DND-41 (cell line): ENCODE results near the gene EVC2.

Source experiments
- ATAC-seq: fragments of 200-7000 bp; cut with Tn5 transposase; 3 replicates; pipeline ENCODE4 v1.9.1; 2021; ENCODE audit warnings: low read depth; ENCODE audit not compliant: insufficient read depth
- DNase-seq: peaks from one replicate; pipeline ENCODE4 v3.0.0-alpha.2; 2020
- H2AFZ ChIP-seq: 2 replicates; pipeline ENCODE4 v1.6.0; 2012; ENCODE audit warnings: low read depth, low read length
- H3K27ac ChIP-seq: 2 replicates; pipeline ENCODE4 v1.5.1; 2012; ENCODE audit warnings: low read length, inconsistent platforms
- H3K27me3 ChIP-seq: fragments of 200-600 bp; sonication (generic); 2 replicates; pipeline ENCODE4 v1.6.0; 2012; ENCODE audit warnings: low read length, mild to moderate bottlenecking, inconsistent platforms; ENCODE audit not compliant: insufficient read depth, poor library complexity
- H3K36me3 ChIP-seq: 2 replicates; pipeline ENCODE4 v1.5.1; 2012; ENCODE audit warnings: low read length, inconsistent platforms; ENCODE audit not compliant: insufficient read depth
- H3K4me1 ChIP-seq: 2 replicates; pipeline ENCODE4 v1.5.1; 2012; ENCODE audit warnings: mild to moderate bottlenecking, low read length; ENCODE audit not compliant: insufficient read depth
- H3K4me2 ChIP-seq: 2 replicates; pipeline ENCODE4 v1.6.0; 2012; ENCODE audit warnings: mild to moderate bottlenecking, moderate library complexity, low read length, inconsistent platforms; ENCODE audit not compliant: insufficient read depth
- H3K4me3 ChIP-seq, 2 experiments: fragments of 200-600 bp in 1 of 2; shearing (Covaris generic) in 1 of 2; 2 replicates each; pipeline ENCODE4 v1.5.1; 2012 to 2016; ENCODE audit warnings: inconsistent platforms in 2 of 2, low read length in 2 of 2, mild to moderate bottlenecking in 2 of 2, low read depth in 1 of 2, moderate library complexity in 1 of 2
- H3K79me2 ChIP-seq: 2 replicates; pipeline ENCODE4 v1.6.0; 2012; ENCODE audit warnings: low read length, inconsistent platforms; ENCODE audit not compliant: insufficient read depth
- H3K9ac ChIP-seq: 2 replicates; pipeline ENCODE4 v1.6.0; 2012; ENCODE audit warnings: low read depth, mild to moderate bottlenecking, inconsistent platforms, low read length, moderate library complexity
- H3K9me3 ChIP-seq: 2 replicates; pipeline ENCODE4 v1.5.1; 2012; ENCODE audit warnings: low read length, moderate library complexity, mild to moderate bottlenecking, inconsistent platforms; ENCODE audit not compliant: insufficient read depth, severe bottlenecking
- H4K20me1 ChIP-seq: 2 replicates; pipeline ENCODE4 v1.6.0; 2012; ENCODE audit warnings: low read length; ENCODE audit not compliant: insufficient read depth
- CTCF ChIP-seq: IDR thresholded peaks from 2 replicates; pipeline ENCODE4 v1.5.1; 2012; ENCODE audit warnings: borderline replicate concordance, low read length, moderate library complexity, mild to moderate bottlenecking; ENCODE audit not compliant: poor library complexity, severe bottlenecking; ENCODE audit errors: extremely low read depth
- EZH2 ChIP-seq: IDR thresholded peaks from 3 replicates; pipeline ENCODE4 v1.6.1; 2012; ENCODE audit warnings: borderline replicate concordance, low read depth, mild to moderate bottlenecking, moderate library complexity, low read length, inconsistent platforms; ENCODE audit not compliant: severe bottlenecking

Gene EVC2

DNA sequence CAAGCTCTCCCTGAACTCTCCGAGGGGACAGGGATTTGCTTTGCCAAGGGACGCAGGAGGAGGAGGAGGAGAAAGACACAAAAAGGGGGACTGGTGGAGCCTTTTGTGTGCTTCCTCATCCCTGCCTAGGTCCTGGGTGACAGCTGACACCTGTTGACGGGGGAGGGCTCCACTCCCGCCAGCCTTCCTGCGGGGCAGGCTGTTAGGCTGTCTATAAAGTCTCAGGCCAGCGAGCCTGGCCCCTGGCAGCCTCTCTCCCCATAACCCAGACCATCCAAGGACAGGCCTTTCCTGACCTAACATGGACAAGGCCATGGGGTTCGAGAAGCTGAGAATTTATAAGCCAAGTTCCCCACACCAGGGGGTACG is 832 bp upstream of the EVC2 start:
- Histone ChIP-seq H3K79me2 (no peaks in the 10 kb centered on the region), H4K20me1 (no peaks in the 10 kb centered on the region), H3K4me3 (no peak overlapping the region), H3K9ac (no peak overlapping the region), H3K36me3 (no peaks in the 10 kb centered on the region), H3K4me2 (no peak overlapping the region), H2AFZ (no peak overlapping the region), H3K27me3 (no peaks in the 10 kb centered on the region), H3K4me1 (no peaks in the 10 kb centered on the region), H3K9me3 (peaks cover 4% of the 10 kb centered on the region), H3K27ac (no peak overlapping the region)
- DNase-seq: no peak
- TF ChIP-seq CTCF (no peak), EZH2 (no peak)
- no peak for ATAC-seq

DNA sequence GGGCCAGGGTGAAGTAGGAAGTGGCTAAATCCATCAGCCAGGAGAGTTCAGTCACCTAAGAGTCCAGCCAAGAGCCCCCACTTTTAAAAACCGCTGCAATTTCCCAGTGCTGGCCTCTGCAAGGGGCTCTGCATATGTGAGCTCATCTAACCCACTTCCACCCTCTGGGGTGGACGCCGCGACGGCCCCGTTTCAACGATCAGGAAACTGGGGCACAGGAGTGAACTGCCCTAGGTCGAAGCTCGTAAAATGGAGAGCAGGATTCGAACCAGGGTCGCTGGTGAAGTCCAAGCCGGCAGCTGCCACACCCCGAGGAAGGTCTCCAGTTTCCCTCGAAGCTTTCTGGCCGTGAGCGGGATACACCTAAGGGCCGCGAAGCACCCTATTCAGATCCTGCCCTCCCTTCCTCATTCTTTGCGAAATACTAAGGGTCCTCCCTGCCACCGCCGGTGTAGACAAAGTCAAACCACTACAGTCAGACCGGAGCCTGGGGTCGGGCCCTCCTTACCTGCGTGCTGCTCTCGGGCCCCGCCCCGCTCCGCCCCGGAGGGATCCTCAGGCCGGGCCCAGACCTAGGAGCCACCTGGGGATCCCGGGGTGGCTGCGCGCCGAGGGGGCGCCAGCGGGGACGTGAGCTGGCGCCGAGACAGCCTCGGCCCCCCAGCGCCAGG is 446 bp downstream of the EVC2 start:
- Histone ChIP-seq H3K9ac (no peak overlapping the region), H3K36me3 (no peaks in the 10 kb centered on the region), H3K27me3 (no peaks in the 10 kb centered on the region), H3K79me2 (no peaks in the 10 kb centered on the region), H2AFZ (no peak overlapping the region), H4K20me1 (no peaks in the 10 kb centered on the region), H3K4me2 (no peak overlapping the region), H3K4me3 (no peak overlapping the region), H3K4me1 (no peaks in the 10 kb centered on the region), H3K27ac (no peak overlapping the region), H3K9me3 (peaks cover 10% of the 10 kb centered on the region)
- DNase-seq: no peak
- ATAC-seq: no peak
- no peak for TF ChIP-seq CTCF
- no peak for TF ChIP-seq EZH2

- no peaks in the 10 kb centered on the region for H4K20me1 ChIP-seq
- ATAC-seq (no peak), DNase-seq (no peak)
- H3K27ac ChIP-seq: no peak overlapping the region
- no peaks in the 10 kb centered on the region for H3K79me2 ChIP-seq
- H3K4me2 ChIP-seq: no peak overlapping the region
- H3K36me3 ChIP-seq: no peaks in the 10 kb centered on the region
- H3K9ac ChIP-seq: no peak overlapping the region
- H3K4me1 ChIP-seq: no peaks in the 10 kb centered on the region
- no peaks in the 10 kb centered on the region for H3K27me3 ChIP-seq
- H3K9me3 ChIP-seq: peaks cover 10% of the 10 kb centered on the region
- no peak overlapping the region for H2AFZ ChIP-seq
- H3K4me3 ChIP-seq: no peak overlapping the region
- TF ChIP-seq CTCF: no peak
Observed at GRCh38 chr4:5707366-5707765, 993 bp downstream of the EVC2 start.
